ENCODE results near the gene CA14.
A peak's percentile ranks its signal among the peaks of the same experiment; 100 is the strongest.
"Not testable (repeated sequence)": the region's sequence is repeated elsewhere in the genome, so short reads cannot be mapped to it uniquely, and the experiment has no call there.

Gene CA14

DNA sequence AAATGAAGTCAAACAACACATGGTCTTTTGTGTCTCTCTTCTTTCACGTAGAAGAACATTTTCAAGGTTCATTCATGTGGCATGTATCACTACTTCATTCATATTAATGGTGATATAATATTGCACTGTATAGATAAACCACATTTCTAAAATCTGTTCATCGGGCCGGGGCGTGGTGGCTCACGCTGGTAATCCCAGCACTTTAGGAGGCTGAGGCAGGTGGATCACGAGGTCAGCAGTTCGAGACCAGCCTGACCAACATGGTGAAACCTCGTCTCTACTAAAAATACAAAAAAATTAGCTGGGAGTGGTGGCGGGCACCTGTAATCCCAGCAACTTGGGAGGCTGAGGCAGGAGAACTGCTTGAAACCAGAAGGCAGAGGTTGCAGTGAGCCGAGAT lies 29.3 kb upstream of the CA14 start:
- not testable (repeated sequence) for H3K27me3 Mint-ChIP-seq, H3K9me3 Mint-ChIP-seq, H3K4me3 Mint-ChIP-seq, H3K27ac Mint-ChIP-seq
- intact Hi-C loops (cut with micrococcal nuclease), result loop anchor here (10.0 kb wide), 1 partner anchor 153 kb away; no protein-coding TSS in a partner anchor
- Mint-ChIP-seq H3K4me1 (ENCODE audit: low read depth) (peaks cover 21% of the 10 kb centered on the region), H3K36me3 (ENCODE audit: low read depth) (peaks cover 73% of the 10 kb centered on the region)

DNA sequence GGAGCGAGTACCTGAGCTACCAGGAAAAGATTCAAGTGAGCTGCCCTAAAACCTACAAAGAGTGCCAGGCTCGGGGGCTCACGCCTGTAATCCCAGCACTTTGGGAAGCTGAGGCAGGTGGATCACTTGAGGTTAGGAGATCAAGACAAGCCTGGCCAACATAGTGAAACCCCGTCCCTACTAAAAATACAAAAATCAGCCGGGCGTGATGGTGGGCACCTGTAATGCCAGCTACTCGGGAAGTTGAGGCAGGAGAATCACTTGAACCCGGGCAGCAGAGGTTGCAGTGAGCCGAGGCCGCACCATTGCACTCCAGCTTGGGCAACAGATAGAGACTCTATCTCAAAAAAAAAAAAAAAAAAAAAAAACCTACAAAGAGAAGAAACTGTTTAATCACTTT lies 24.7 kb upstream of the CA14 start:
- H3K36me3 Mint-ChIP-seq (ENCODE audit: low read depth), result peaks cover 42% of the 10 kb centered on the region
- peaks cover 17% of the 10 kb centered on the region for H3K4me1 Mint-ChIP-seq (ENCODE audit: low read depth)
- intact Hi-C loops (cut with micrococcal nuclease), result loop anchor here (10.0 kb wide), 1 partner anchor 68 kb away; no protein-coding TSS in a partner anchor
- H3K27ac Mint-ChIP-seq, H3K9me3 Mint-ChIP-seq, H3K27me3 Mint-ChIP-seq, H3K4me3 Mint-ChIP-seq: not testable (repeated sequence)

DNA sequence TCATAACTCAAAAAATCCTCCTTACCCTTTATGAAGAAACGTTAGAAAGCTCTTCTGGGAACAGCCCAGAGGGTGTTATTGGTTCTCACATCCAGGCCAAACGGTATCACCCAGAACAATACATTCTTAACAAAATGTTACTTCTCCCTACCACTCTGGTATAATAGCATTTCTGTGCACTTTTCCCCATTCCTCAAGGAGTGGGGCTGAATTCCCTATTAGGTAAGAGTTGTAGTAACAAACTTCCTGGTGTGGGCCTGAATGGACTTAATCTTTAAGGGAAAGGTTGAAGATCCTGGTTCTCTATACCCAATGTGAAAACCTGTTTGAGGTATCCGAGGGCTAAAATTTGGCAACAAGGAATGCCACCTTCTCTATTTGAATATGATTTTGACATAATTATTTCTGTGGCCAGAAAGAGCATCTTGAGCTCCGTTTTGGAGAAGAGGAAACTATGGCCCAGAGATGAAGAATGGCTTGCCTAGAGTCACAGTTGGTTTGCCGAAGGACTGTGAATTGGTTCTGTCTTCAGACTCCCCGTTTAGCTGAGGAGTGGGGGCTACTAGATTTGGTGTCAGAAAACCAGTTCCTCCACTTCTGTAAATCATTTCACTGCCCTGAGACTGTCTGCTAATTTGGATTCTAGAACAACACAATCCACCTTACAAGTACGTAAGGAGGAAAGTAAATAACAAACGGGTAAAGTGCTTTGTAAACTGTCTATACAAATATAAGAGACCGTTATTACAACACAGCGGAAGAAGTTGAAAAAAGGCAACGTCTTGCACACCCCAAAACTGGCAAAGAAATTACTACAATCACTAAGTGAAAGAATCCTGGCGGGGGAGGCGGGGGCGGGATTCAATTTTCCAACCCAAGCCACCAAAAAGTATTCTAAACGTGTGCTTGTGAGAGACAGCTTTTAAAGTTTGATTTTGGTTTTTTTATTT lies 23.9 kb upstream of the CA14 start:
- H3K27ac Mint-ChIP-seq, result no peak overlapping the region
- H3K4me3 Mint-ChIP-seq, result no peak overlapping the region
- no peaks in the 10 kb centered on the region for H3K9me3 Mint-ChIP-seq
- peaks cover 35% of the 10 kb centered on the region for H3K36me3 Mint-ChIP-seq (ENCODE audit: low read depth)
- peaks cover 17% of the 10 kb centered on the region for H3K4me1 Mint-ChIP-seq (ENCODE audit: low read depth)
- H3K27me3 Mint-ChIP-seq, result no peaks in the 10 kb centered on the region
- intact Hi-C loops (cut with micrococcal nuclease), result loop anchor here (10.0 kb wide), 1 partner anchor 69 kb away; no protein-coding TSS in a partner anchor

DNA sequence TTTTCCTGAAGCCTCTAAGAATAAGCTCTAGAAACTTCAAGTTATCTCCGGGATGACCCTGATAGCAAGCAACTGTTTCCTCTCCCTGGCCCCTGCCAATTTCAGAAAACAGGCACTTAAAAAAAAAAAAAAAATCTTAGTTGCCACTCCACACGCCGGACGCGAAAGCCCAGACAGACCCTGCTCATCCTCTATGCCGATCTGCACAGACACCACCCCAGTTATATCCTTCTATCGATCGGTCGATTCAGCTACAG lies 23.3 kb upstream of the CA14 start:
- Mint-ChIP-seq H3K4me3 (no peak overlapping the region), H3K4me1 (ENCODE audit: low read depth) (peaks cover 17% of the 10 kb centered on the region), H3K27ac (no peak overlapping the region), H3K27me3 (no peaks in the 10 kb centered on the region), H3K9me3 (no peaks in the 10 kb centered on the region), H3K36me3 (ENCODE audit: low read depth) (peaks cover 29% of the 10 kb centered on the region)
- intact Hi-C loops (cut with micrococcal nuclease), result loop anchor here (10.0 kb wide), 1 partner anchor 69 kb away; no protein-coding TSS in a partner anchor

DNA sequence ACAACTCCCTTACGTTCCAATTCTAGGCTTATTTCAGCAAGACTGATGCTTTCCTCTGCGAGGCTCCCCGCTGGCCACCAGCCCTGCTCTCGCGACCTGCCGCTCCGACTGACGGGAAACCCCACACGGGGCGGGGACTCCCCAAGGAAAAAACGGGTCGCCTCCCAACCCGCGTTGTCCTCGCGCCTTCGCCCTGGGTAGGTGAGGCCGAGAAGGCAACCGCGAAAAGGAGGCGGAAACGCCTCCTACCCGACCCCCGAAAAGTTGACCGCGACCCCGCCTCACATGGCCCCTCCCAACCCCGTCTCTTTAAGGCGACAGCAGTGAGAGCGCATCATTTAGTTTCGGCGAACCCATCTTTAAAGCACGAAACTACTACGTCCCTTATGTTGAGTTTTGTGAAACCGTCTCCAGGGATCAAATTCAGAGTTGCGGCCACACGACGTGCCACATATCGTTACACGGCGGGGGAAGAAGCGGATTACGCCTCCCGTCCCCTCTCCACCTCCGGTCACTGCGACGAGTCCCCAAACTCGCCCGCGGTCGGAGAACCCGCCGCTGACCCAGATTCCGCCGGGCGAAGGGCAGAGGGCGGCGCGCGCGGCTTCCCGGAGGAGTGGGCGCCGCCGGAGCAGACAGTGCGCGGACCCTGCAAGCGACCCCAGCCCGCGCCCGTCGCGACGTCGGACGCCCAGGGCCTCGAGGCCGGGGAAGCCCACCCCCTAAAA lies 22.8 kb upstream of the CA14 start:
- intact Hi-C loops (cut with micrococcal nuclease), result loop anchor here (10.0 kb wide), 1 partner anchor 70 kb away; no protein-coding TSS in a partner anchor
- peaks cover 24% of the 10 kb centered on the region for H3K36me3 Mint-ChIP-seq (ENCODE audit: low read depth)
- H3K4me1 Mint-ChIP-seq (ENCODE audit: low read depth), result peaks cover 17% of the 10 kb centered on the region
- H3K27ac Mint-ChIP-seq, result no peak overlapping the region
- peaks cover 1% of the 10 kb centered on the region for H3K27me3 Mint-ChIP-seq
- no peaks in the 10 kb centered on the region for H3K9me3 Mint-ChIP-seq
- H3K4me3 Mint-ChIP-seq, result no peak overlapping the region

DNA sequence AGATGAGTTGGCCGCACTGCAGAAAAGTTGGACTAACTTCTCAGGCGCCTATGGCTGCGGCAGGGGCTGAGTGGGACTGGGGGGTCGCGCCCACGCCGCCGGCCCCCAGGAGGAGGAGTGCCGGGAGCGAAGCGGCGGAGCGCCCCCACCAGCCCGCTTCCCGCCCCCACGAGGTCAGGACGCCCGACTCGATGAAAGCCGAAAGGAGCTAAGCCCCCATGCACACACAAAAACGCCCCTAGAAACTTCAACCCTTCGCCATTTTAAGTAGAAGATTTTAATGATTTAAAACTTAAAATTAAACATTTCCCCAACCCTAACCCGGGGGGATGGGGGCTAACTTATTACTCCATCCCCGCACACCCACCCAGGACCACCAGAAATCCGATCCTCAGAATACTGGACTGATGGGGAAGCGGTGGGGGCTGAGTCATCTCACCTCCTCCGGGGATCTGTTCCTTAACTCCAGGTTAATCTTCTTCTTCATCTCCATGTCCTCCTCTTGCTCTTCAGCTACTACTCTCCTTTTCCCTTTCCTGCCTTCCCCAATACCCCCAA lies 22.2 kb upstream of the CA14 start:
- Mint-ChIP-seq H3K4me3 (no peak overlapping the region), H3K9me3 (no peaks in the 10 kb centered on the region), H3K27me3 (peaks cover 1% of the 10 kb centered on the region), H3K36me3 (ENCODE audit: low read depth) (peaks cover 17% of the 10 kb centered on the region), H3K4me1 (ENCODE audit: low read depth) (peaks cover 17% of the 10 kb centered on the region), H3K27ac (no peak overlapping the region)
- intact Hi-C loops (cut with micrococcal nuclease), result loop anchor here (10.0 kb wide), 1 partner anchor 71 kb away; no protein-coding TSS in a partner anchor

DNA sequence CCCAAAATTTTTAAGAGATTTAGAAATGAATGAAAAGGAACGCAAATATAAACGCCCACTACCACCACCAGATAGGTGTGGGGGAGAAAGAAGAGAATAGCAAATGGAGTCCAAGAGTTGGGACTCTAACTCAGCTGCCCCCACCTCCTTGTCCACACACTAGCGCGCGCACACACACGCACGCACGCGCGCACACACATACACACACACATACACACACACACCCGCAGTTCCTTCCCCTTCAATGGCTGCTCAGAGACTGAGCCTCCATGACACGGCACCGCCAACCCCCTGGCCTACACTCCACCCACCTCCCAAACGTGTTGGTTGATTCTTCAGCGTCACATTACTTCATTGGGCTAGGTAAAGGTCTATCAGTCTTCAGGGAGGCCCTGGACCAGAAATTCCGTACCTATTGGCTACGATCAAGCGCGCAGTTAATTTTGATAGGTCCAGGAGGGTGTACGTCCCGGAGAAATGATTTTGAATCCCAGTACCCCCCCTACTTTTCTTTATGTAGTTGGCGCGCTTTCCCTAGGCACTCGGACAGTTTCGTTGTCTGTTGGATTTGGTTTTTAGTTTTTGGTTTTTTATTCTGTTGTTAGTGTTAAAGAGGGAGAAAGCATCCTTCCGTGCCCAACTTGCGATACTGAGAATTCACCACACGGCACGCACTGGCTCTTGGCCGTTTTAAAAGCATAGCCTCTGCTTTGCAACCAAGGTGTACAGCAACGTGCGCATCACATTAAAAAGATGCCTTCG lies 21.5 kb upstream of the CA14 start, which contains the start of gene ANP32E:
Gene ANP32E, minus strand, starts transcription at position 261 of the 762 bp plus-strand sequence. CDS start 326 bp downstream, outside the sequence.
- Mint-ChIP-seq H3K4me1 (ENCODE audit: low read depth) (peaks cover 17% of the 10 kb centered on the region), H3K27me3 (peaks cover 1% of the 10 kb centered on the region), H3K36me3 (ENCODE audit: low read depth) (peaks cover 11% of the 10 kb centered on the region), H3K9me3 (no peaks in the 10 kb centered on the region), H3K4me3 (no peak within 1 kb of the TSS), H3K27ac (no peak within 1 kb of the TSS)
- intact Hi-C loops (cut with micrococcal nuclease), result loop anchor here (2.0 to 10.0 kb wide), 2 partner anchors 33 to 71 kb away; partner anchors contain the start of gene APH1A

DNA sequence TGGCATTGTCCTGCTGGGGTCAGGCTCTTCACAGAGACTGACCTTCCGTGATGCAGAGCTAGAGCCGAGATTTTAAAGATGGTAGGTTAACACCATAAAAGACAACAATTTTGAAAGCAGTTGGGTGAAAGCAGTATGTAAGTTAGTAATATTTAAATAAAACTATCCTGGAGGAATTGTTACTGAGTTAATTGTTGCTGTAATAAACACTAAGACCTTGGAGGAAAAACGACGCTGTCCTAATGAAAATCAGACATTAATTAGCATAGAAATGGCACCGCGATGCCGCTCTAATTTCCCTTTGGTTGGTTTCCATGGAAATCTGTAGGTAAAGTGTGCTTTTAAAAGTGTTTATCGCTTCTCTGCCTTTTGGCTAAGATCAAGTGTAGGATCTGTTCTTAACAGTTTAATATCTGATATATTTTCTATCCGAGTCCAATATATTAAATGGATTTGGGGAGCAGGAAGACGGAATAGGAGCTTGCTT lies 20.9 kb upstream of the CA14 start:
- Mint-ChIP-seq H3K9me3 (no peaks in the 10 kb centered on the region), H3K4me3 (no peak overlapping the region), H3K27me3 (peaks cover 1% of the 10 kb centered on the region), H3K27ac (no peak overlapping the region), H3K4me1 (ENCODE audit: low read depth) (peaks cover 17% of the 10 kb centered on the region), H3K36me3 (ENCODE audit: low read depth) (peaks cover 11% of the 10 kb centered on the region)
- intact Hi-C loops (cut with micrococcal nuclease), result loop anchor here (2.0 to 10.0 kb wide), 2 partner anchors 32 to 72 kb away; partner anchors contain the start of gene APH1A

DNA sequence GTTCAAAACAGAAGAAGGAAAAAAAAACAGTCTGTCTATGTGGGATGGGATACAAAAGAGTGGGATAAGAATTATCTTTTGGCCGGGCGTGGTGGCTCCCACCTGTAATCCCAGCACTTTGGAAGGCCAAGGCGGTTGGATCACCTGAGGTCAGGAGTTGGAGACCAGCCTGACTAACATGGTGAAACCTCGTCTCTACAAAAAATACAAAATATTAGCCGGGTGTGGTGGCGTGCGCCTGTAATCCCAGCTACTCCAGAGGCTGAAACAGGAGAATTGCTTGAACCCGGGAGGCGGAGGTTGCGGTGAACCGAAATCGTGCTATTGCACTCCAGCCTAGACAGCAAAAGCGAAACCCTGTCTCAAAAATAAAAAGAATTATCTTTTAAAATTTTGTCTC lies 20.4 kb upstream of the CA14 start:
- H3K27ac Mint-ChIP-seq, H3K9me3 Mint-ChIP-seq, H3K4me3 Mint-ChIP-seq, H3K27me3 Mint-ChIP-seq: not testable (repeated sequence)
- Mint-ChIP-seq H3K4me1 (ENCODE audit: low read depth) (peaks cover 17% of the 10 kb centered on the region), H3K36me3 (ENCODE audit: low read depth) (peaks cover 11% of the 10 kb centered on the region)
- intact Hi-C loops (cut with micrococcal nuclease), result loop anchor here (2.0 to 10.0 kb wide), 2 partner anchors 32 to 72 kb away; partner anchors contain the start of gene APH1A

DNA sequence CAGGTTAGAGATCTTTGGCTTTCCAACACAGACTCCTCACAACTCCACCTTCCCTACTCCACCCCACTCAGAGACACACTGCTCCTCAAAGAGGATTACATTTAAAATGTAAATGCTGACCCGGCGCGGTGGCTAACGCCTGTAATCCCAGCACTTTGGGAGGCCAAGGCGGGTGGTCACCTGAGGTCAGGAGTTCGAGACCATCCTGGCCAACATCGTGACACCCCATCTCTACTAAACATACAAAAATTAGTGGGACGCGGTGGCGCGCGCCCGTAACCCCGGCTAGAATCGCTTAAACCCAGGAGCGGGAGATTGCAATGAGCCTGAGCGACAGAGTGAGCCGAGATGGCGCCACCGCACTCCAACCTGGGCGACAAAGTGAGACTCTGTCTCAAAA lies 19.8 kb upstream of the CA14 start:
- Mint-ChIP-seq H3K4me1 (ENCODE audit: low read depth) (peaks cover 17% of the 10 kb centered on the region), H3K27ac (no peak overlapping the region), H3K4me3 (no peak overlapping the region), H3K9me3 (no peaks in the 10 kb centered on the region), H3K36me3 (ENCODE audit: low read depth) (peaks cover 11% of the 10 kb centered on the region), H3K27me3 (peaks cover 1% of the 10 kb centered on the region)
- intact Hi-C loops (cut with micrococcal nuclease), result loop anchor here (2.0 to 10.0 kb wide), 2 partner anchors 31 to 73 kb away; partner anchors contain the start of gene APH1A

DNA sequence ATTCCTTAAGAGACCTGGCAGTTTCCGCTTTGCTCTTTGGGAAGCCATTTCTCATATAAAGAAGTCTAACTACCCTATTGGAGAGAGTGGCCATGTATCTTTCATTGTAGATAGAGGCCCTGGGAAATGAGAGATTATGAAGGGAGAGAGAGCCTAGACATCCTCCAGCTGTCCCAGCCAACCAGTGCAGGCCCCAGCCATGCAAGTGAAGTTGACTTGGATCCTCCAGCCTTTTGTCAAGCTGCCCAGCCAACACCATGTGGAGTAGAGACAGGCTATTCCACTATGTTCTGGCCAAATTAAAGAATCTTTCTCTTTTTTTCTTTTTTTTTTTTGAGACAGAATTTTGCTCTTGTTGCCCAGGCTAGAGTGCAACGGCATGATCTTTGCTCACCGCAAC lies 14.6 kb upstream of the CA14 start:
- intact Hi-C loops (cut with micrococcal nuclease), result no loop called here
- Mint-ChIP-seq H3K4me1 (ENCODE audit: low read depth) (no peaks in the 10 kb centered on the region), H3K9me3 (no peaks in the 10 kb centered on the region), H3K27me3 (peaks cover 6% of the 10 kb centered on the region), H3K4me3 (no peak overlapping the region), H3K36me3 (ENCODE audit: low read depth) (no peaks in the 10 kb centered on the region), H3K27ac (no peak overlapping the region)

DNA sequence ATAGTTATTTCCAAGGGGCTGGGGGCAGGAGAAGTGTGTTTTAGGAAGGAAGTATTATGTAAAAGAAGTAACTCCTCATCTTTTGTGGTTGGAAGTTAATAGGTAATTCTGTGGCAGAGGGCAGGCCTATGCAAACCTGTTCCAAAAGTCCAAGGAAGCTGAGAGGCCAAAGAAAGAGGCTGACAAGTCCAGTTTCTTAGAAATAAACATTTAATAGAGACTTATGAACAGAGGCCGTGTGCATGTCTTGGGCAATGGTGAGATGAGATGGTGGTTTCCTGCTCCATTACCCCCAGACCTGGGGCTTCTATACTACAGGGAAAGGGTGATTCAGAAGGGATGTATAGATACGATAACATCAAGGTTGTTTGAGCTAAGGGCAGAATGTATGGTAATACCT lies 7.6 kb upstream of the CA14 start:
- H3K9me3 Mint-ChIP-seq, result no peaks in the 10 kb centered on the region
- peaks cover 20% of the 10 kb centered on the region for H3K27me3 Mint-ChIP-seq
- no peak overlapping the region for H3K4me3 Mint-ChIP-seq
- intact Hi-C loops (cut with micrococcal nuclease), result loop anchor here (10.0 kb wide), 1 partner anchor 175 kb away; no protein-coding TSS in a partner anchor
- H3K4me1 Mint-ChIP-seq (ENCODE audit: low read depth), result no peaks in the 10 kb centered on the region
- no peaks in the 10 kb centered on the region for H3K36me3 Mint-ChIP-seq (ENCODE audit: low read depth)
- H3K27ac Mint-ChIP-seq, result no peak overlapping the region

DNA sequence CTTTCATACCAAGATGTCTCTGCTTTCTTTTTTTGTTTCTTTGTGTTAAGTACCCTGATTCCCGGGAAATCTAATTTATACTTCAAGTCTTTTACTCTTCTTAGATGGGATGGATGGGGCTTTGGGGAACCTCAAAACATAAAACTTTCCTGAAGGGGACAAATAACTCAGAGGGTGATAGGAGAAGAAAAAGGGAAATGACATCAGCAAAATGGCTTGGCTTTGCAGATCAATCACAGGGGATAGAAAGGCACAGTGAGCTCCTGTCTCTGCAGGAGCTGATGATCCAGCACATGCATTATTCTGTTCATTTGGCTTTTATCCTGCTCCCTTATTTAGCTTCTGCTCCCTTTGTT lies 1.4 kb upstream of the CA14 start:
- Mint-ChIP-seq H3K27me3 (peaks cover 62% of the 10 kb centered on the region), H3K4me1 (ENCODE audit: low read depth) (peaks cover 30% of the 10 kb centered on the region), H3K36me3 (ENCODE audit: low read depth) (no peaks in the 10 kb centered on the region), H3K4me3 (peak overlapping the region; percentile 46), H3K27ac (peak overlapping the region; percentile 70), H3K9me3 (no peaks in the 10 kb centered on the region)
- intact Hi-C loops (cut with micrococcal nuclease), result loop anchor here (1.0 to 10.0 kb wide), 2 partner anchors 25 to 169 kb away; no protein-coding TSS in a partner anchor

Data from dendritic cell treated with granulocyte-macrophage colony-stimulating factor and Interleukin-4, amounts not matched to agents 40 ng/mL and 50 ng/mL, for 4 days (primary cell).